H7 (cell line): ENCODE results near the gene FAM43B. TPM values are rescaled to one million over a fixed set of nuclear protein-coding genes. Genes with fewer than 3 reads are reported as not detected.

Experiments
- DNase-seq: peaks from one replicate; pipeline ENCODE4 v3.0.0; 2012
- H3K27me3 ChIP-seq: 2 replicates; pipeline ENCODE4 v1.6.0; 2011; ENCODE audit warnings: mild to moderate bottlenecking, low read length; ENCODE audit not compliant: control insufficient read depth, insufficient read depth
- H3K36me3 ChIP-seq: replicated peaks from 2 replicates; pipeline ENCODE4 v1.5.1; 2011; ENCODE audit warnings: low read length; ENCODE audit not compliant: control insufficient read depth, insufficient read depth
- H3K4me3 ChIP-seq: 2 replicates; pipeline ENCODE4 v1.5.1; 2011; ENCODE audit warnings: low read depth, mild to moderate bottlenecking, control low read depth, low read length, moderate library complexity; ENCODE audit not compliant: insufficient read depth
- total RNA-seq: library from RNA; depleted of rRNA; stranded (reverse); fragments of >200 nt; shearing (Covaris generic); gene quantifications from 2 replicates; pipeline ENCODE4 v1.2.3, GENCODE V29; 2014

Gene FAM43B
- total RNA-seq, 1 experiment from 2014 or later, result 4.1 TPM

DNA sequence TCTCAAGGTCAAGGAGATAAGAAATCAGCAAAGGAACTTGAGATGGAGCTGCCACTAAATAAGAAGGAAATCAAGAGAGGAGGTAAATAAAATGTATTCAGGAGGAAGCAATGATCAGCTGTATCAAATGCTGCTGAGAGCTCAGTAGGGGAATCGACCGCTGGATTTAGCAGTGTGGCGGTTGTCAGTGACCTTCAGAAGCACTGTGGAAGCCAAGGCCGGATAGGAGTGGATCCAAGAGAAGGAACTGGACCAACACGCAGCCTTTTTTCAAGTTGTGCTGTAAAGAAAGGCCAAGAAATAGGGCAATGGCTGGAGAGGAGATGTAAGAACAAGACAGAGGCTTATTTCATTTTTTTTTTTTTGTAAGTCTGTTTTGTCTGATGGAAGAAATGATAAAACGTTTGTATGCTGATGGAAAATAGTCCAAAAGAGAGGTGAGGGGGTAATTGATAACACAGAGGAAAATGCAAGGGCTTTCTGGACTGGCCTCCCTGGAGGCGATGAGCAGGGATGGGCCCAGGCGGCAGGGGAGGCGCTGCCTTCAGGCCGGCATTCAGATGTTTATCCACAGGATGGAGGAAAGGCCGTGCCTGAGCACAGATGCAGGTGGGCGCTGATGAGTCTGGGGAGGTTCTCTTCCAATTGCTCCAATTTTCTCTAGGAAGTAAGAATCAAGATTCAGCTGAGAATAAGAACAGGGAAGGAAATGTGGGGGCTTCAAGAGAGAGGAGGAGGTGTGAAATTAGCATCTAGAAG lies 17.5 kb upstream of the FAM43B start:
- no peak for DNase-seq
- Histone ChIP-seq H3K4me3 (no peak overlapping the region), H3K27me3 (peaks cover 9% of the 10 kb centered on the region; the same call in 1 of the 2 replicates), H3K36me3 (no peaks in the 10 kb centered on the region)

DNA sequence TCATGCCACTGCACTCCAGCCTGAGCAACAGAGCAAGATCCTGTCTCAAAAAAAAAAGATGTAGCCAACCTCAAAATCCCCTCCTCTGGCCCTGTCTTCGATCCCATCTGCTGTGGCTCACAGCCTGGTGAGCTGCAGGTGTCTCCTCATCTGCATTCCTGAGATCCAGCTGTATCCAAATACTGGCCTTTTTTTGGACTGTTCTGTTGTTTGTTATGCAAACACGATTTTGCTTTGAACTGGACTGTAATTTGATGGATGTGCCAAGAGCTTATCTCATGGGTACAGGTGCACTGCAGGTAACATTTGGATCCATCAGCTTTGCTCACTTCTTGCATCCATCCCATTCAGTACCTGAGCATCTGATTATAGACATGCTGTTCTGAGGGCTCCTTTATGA lies 14.1 kb upstream of the FAM43B start:
- no peaks in the 10 kb centered on the region for H3K36me3 ChIP-seq
- H3K27me3 ChIP-seq, result peaks cover 8% of the 10 kb centered on the region; the same call in 1 of the 2 replicates
- DNase-seq, result no peak
- no peak overlapping the region for H3K4me3 ChIP-seq

DNA sequence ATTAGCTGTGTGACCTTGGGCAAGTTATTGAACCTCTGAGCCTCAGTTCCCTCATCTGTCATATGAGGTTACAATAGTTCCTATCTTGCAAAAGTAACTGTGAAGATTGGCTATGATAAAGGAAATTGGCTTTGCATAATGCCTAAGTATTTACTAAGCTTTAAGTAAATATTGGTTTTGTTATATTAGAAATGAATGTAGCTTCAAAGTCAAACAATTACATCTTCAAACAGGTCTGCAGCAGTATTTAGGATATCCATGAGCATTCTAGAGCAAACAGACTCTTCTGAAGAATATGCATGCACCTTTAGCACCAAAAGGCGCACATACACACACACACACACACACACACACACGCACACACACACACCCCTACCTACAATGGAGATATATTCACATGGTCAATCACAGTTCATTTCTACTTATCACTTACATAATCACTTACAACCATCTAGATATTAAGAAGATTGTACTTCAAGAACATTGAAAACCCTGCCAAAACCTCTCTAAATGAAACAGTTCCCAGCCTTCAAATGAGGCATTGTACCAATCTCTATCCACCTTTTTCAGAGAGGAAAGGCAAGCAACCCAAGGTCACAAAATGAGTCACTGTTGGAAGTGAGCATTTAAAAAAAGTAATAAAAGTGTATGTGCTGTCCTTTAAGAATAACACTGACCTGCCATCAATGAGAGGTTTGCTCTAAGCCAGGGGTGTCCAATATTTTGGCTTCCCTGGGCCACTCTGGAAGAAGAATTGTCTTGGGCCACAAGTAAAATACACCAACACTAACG lies 13.4 kb upstream of the FAM43B start:
- no peak for DNase-seq
- H3K27me3 ChIP-seq, result peaks cover 8% of the 10 kb centered on the region; the same call in 1 of the 2 replicates
- no peak overlapping the region for H3K4me3 ChIP-seq
- no peaks in the 10 kb centered on the region for H3K36me3 ChIP-seq

DNA sequence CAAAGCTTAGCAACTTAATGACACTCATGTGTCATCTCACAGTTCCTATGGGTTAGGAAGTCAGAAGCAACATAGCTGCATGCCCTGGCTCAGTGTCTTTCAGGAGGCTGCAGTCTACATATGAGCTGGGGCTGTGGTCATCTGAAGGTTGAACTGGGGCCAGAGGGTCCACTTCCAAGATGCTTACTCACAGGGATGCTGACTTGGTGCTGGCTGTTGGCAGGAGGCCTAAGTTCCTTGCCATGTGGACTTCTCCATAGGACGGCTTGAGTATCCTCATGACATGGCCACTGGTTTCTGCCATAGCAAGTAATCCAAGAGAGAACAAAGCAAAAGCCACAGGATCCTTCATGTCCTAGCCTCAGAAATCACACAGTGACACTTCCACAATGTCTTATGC lies 12.1 kb upstream of the FAM43B start:
- DNase-seq, result no peak
- no peaks in the 10 kb centered on the region for H3K36me3 ChIP-seq
- H3K4me3 ChIP-seq, result no peak overlapping the region
- H3K27me3 ChIP-seq, result peaks cover 9% of the 10 kb centered on the region; the same call in 1 of the 2 replicates

DNA sequence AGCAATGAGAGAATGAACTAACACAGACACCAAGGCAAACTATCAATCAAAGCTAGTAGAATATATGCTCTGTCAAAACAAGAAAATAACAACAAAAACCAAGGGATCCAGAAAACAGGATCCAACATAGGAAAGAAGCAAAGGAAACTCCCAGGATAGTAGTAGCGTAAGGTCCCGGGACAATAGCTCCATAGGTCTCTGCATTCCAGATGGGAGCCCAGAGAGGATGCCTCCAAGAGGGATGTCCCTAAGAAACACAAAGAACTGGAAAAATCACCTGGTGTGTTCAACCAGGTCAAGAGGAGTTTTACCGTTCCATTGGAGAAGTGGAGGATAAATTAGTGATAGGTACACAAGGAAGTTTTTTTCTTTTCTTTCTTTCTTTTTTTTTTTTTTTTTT lies 5.7 kb upstream of the FAM43B start:
- H3K4me3 ChIP-seq, result no peak overlapping the region
- H3K27me3 ChIP-seq, result peaks cover 15% of the 10 kb centered on the region
- no peaks in the 10 kb centered on the region for H3K36me3 ChIP-seq
- peak; percentile 57 for DNase-seq

DNA sequence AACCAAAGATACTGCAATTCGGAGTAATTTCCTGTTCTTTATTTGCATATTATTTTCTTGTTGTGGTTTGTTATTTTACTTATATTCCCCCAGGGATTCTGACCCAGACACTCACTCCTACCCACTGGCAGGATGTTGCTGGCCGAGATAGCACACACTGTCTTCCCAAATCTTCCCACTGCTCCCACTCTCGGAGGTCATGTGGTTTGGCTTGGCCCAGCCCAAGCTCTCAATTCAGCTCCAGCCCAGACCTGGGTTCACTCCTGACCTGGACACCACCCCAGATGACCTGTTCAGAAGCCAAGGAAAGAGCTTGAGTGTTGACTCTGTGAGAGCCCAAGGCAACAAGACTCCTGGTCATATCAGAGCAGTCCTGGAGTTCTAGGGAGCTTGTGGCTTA lies 1.2 kb upstream of the FAM43B start:
- Histone ChIP-seq H3K36me3 (no peaks in the 10 kb centered on the region), H3K4me3 (no peak overlapping the region), H3K27me3 (peaks cover 50% of the 10 kb centered on the region)
- no peak for DNase-seq

DNA sequence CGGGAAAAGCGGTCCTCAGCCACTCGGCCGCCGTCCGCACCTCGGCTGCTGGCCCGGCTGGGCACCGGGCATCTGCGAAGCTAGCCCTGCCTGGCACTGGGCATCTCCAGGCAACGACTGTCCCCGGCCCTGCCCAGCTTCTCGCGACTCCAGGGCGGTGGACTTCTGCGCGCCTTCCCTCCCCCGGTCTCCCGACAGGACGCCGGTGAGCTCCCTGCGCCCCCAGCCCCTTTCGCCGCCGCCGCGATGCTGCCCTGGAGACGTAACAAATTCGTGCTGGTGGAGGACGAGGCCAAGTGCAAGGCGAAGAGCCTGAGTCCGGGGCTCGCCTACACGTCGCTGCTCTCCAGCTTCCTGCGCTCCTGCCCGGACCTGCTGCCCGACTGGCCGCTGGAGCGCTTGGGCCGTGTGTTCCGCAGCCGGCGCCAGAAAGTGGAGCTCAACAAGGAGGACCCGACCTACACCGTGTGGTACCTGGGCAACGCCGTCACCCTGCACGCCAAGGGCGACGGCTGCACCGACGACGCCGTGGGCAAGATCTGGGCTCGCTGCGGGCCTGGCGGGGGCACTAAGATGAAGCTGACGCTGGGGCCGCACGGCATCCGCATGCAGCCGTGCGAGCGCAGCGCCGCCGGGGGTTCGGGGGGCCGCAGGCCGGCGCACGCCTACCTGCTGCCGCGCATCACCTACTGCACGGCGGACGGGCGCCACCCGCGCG lies 514 bp downstream of the FAM43B start:
- peaks cover 55% of the 10 kb centered on the region for H3K27me3 ChIP-seq
- H3K36me3 ChIP-seq, result no peaks in the 10 kb centered on the region
- DNase-seq, result peak; percentile 81
- H3K4me3 ChIP-seq, result peak overlapping the region; percentile 60

DNA sequence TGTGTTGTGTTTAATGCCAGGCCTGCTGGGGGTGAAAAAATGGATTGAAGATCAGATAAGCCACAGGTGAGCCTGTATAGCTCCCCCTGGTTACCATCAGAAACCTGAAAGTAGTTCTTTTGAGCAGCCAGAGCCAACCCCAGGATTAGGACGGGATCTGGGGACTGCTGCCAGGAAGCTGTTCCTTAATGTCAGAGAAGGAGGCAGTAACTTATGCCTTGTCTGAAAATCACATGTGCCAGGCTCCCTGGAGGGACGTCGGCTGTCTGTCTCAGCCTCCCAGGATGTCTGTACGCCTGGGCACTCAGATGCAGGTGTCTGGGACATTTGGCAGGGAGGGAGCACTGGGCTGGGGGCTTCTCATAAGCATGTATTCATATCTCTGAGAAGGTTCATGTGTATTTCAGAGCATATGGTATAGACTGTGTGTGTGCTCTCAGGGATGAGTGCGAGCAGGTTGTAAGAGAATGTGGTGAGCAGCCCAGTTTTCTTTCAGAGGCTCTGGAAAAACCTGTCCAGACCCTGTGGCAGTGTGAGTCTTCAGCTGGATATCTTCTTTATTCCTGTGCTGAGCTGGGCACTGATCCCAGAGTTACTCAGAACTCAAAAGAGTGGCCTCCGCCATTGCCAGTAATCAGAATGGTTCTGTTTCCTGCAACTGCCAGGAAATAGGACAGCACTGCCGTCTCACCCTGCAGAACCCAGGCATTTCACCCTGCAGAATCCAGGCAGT lies 2.8 kb downstream of the FAM43B start:
- Histone ChIP-seq H3K36me3 (no peaks in the 10 kb centered on the region), H3K27me3 (peaks cover 61% of the 10 kb centered on the region), H3K4me3 (no peak overlapping the region)
- DNase-seq, result peak; percentile 46

DNA sequence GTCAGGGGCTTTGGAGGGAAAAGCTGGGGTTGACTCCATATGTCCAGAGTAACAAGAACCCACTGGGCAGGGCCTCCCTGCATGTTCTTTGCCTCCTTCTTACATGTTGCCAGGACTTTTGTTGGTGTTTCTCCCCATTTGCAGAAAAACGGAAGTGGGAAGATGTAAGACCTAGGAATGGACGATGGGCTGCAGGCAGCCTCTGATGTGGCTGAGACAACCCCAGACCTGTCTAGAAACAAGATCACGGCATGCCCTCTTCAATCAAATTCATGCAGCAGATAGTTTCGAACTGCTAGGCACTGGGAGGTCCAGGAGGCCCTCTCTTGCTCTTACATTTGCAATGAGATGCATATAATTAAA lies 3.4 kb downstream of the FAM43B start:
- Histone ChIP-seq H3K4me3 (no peak overlapping the region), H3K27me3 (peaks cover 64% of the 10 kb centered on the region), H3K36me3 (no peaks in the 10 kb centered on the region)
- DNase-seq, result no peak

DNA sequence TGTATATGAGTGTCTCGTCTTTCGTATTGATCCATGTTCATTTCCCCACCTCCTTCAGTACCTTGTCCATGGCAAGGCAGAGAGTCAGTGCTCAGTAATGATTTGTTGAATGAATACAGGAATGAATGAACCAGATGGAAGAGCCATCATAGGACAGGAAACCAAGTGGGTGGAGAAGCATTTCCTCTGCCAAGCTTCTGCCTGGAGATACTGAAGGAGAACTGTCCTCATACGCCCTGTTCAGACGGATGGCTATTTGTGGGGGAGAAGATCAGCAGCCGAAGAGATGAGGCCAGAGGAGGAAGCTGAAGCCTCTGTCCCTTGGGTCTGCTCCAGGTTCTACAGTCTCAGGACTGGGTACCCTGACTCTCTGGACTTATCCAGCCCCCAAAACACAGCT lies 5.8 kb downstream of the FAM43B start:
- H3K4me3 ChIP-seq, result no peak overlapping the region
- DNase-seq, result no peak
- H3K27me3 ChIP-seq, result peaks cover 44% of the 10 kb centered on the region
- no peaks in the 10 kb centered on the region for H3K36me3 ChIP-seq

DNA sequence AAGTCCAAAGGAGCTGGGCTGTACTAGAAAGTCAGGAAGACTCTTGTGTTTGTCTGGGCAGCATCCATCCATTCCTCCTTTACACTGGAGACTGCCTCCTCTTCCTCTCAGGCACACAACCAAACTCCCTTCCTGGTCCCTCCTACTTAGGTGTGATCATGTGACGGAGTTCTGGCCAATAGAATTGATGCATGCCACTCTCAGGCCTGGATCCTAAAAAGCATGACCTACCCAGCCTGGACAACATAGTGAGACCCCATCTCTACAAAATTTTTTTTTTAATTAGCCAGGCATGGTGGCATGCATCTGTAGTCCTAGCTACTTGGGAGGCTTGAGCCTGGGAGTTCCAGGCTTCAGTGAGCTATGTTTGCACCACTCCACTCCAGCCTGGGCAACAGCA lies 8.6 kb downstream of the FAM43B start:
- H3K27me3 ChIP-seq, result peaks cover 17% of the 10 kb centered on the region
- no peak overlapping the region for H3K4me3 ChIP-seq
- DNase-seq, result no peak
- H3K36me3 ChIP-seq, result no peaks in the 10 kb centered on the region

DNA sequence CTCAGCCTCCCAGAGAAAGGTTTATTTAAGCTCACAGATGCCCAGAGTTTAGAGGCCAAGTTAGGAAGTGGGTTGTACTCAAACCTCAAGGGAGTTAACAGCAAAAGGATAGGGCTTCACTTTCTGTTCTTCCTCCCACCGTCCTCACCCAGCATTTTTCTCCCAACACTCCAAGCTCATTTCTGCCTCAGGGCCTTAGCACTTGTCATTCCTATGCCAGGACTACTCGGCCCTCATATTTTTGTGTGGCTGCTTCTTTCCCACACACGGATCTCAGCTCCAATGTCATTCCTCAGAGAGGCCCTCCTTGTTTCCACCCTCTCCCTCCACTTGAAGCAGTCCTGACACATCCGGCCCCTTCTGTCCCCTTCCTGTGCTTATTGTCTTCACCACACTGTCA lies 12.9 kb downstream of the FAM43B start:
- H3K36me3 ChIP-seq, result no peaks in the 10 kb centered on the region
- peaks cover 5% of the 10 kb centered on the region for H3K27me3 ChIP-seq
- DNase-seq, result no peak
- no peak overlapping the region for H3K4me3 ChIP-seq

DNA sequence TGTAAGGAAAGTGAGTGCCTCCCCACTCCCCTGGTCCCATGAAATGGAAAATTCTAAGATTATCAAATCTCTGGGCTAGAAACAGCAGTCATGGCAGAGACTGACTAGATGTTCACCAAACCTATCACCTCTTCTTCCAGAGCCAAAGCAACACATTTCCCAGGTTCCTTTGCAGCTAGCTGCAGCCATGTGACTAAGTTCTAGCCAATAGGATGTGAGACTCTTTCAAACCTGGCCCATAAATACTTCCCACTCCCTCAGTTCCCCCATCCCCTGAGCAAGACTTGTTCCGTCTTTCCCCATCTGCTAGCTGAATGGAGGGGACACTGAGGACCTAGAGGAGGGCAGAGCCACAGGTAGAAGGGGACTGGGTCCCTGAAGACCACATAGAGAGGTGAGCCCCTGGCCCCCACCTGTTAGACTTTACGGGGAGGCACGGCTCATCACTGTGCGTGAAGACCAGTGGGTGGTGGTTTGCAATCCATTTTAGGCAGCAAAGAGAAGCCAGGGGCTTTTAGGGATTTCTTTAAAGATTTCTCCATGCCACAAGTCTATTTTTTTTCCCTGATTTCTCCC lies 17.2 kb downstream of the FAM43B start:
- Histone ChIP-seq H3K27me3 (no peaks in the 10 kb centered on the region; the same call in 1 of the 2 replicates), H3K4me3 (no peak overlapping the region), H3K36me3 (no peaks in the 10 kb centered on the region)
- no peak for DNase-seq

DNA sequence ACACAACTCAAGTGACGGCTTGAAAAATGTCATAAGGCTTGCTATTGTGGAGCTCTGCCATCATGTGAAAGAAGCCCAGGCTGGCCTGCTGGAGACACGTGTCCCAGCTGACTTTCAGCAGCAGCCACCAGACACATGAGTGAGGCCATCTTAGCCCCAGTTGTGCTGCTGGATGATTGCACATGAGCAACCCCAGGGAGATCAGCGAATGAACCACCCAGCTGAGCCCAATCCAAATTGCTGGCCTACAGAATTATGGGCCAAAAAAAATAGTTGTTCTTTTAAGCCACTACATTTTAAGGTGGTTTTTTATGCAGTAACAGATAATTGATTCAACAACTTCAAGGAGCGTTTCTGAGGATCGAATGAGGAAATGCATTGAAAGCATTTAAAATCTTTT lies 19.1 kb downstream of the FAM43B start:
- Histone ChIP-seq H3K36me3 (no peaks in the 10 kb centered on the region), H3K4me3 (no peak overlapping the region), H3K27me3 (no peaks in the 10 kb centered on the region; the same call in 1 of the 2 replicates)
- no peak for DNase-seq
